GM10847 (cell line): ENCODE data around the gene AMIGO2.

Source experiments
- POLR2A ChIP-seq: IDR thresholded peaks from 2 replicates; pipeline ENCODE4 v1.6.1; 2011; ENCODE audit not compliant: insufficient read length; ENCODE audit errors: extremely low read depth

Gene AMIGO2

GRCh38 chr12:47079468-47079980 is at the start of gene AMIGO2, which contains the start of gene PCED1B:
Gene AMIGO2 (minus strand): TSS chr12:47079959. CDS start chr12:47079002, 957 bp downstream.
Gene PCED1B (plus strand): TSS chr12:47079621. CDS start chr12:47235064, 155,443 bp downstream.
- TF ChIP-seq POLR2A: no peak

- no peak for TF ChIP-seq POLR2A
Observed at GRCh38 chr12:47126246-47126645, 46.5 kb upstream of the AMIGO2 start.

GRCh38 chr12:47124451-47124850 is 44.7 kb upstream of the AMIGO2 start:
- TF ChIP-seq POLR2A: no peak

- TF ChIP-seq POLR2A: no peak
Observed at GRCh38 chr12:47123730-47124129, 44.0 kb upstream of the AMIGO2 start.

GRCh38 chr12:47122602-47123001 is 42.8 kb upstream of the AMIGO2 start:
- TF ChIP-seq POLR2A: no peak

GRCh38 chr12:47121146-47121545 is 41.4 kb upstream of the AMIGO2 start:
- TF ChIP-seq POLR2A: no peak

- no peak for TF ChIP-seq POLR2A
Observed at GRCh38 chr12:47120736-47121135, 41.0 kb upstream of the AMIGO2 start.

- TF ChIP-seq POLR2A: no peak
Observed at GRCh38 chr12:47114481-47114892, 34.7 kb upstream of the AMIGO2 start.

- TF ChIP-seq POLR2A: no peak
Observed at GRCh38 chr12:47112679-47113078, 32.9 kb upstream of the AMIGO2 start.

- TF ChIP-seq POLR2A: no peak
Observed at GRCh38 chr12:47111854-47112253, 32.1 kb upstream of the AMIGO2 start.

GRCh38 chr12:47111392-47111778 is 31.6 kb upstream of the AMIGO2 start:
- TF ChIP-seq POLR2A: no peak

- no peak for TF ChIP-seq POLR2A
Observed at GRCh38 chr12:47110718-47111391, 31.1 kb upstream of the AMIGO2 start.

GRCh38 chr12:47110011-47110541 is 30.3 kb upstream of the AMIGO2 start:
- no peak for TF ChIP-seq POLR2A

GRCh38 chr12:47107926-47108325 is 28.2 kb upstream of the AMIGO2 start:
- TF ChIP-seq POLR2A: no peak

GRCh38 chr12:47107446-47107845 is 27.7 kb upstream of the AMIGO2 start:
- no peak for TF ChIP-seq POLR2A

- TF ChIP-seq POLR2A: no peak
Observed at GRCh38 chr12:47105914-47106674, 26.3 kb upstream of the AMIGO2 start.
